ENCODE measurements around the gene SEC61B. TPM values are rescaled to one million over a fixed set of nuclear protein-coding genes. Genes with fewer than 3 reads are reported as not detected.

The SEC61B gene
- total RNA-seq, 2 donors from 2014 or later = 64.6 to 74.4 TPM

DNA sequence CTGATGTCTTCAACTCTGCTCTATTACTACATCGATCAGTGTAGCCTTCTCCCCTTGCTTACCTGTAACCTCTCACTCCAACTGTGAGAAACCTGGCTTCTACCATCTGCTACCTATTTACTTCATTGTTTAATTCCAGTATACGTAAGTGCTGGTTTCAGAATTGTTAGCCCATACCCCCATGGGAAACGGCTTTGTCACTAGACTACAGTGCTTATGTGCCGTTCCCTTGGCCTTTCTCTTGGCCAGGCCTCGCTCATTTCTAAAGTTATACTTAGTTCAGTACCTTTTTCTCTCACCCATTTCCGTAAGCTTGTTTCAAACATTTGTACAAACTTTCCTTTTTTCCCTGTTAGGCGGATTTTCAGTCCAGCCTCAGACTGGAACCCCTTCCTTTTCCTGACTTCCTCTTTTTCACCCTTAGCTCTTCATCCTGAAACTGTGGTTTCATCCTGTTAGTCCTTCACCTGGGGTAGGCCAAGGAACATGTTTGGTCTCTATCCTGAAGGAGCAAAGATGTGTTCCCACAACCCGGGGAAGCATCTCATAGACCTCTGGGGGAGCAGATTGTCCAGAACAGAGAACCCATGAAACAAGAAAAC, 22.0 kb upstream of the SEC61B start:
- Histone ChIP-seq H3K9me3 (no peaks in the 10 kb centered on the region), H3K4me3 (no peak overlapping the region), H3K27ac (no peak overlapping the region), H3K36me3 (no peaks in the 10 kb centered on the region), H3K4me1 (ENCODE audit: control insufficient read depth in 1 of 2, low read depth in 2 of 2) (no peaks in the 10 kb centered on the region), H3K27me3 (replicated peaks; ENCODE audit: insufficient read depth) (no peaks in the 10 kb centered on the region)
- DNase-seq (ENCODE audit: low spot score) = no peak
- ATAC-seq (ENCODE audit: insufficient number of reproducible peaks, low FRiP score, low read depth) = no peak
- TF ChIP-seq, protein P1, sequence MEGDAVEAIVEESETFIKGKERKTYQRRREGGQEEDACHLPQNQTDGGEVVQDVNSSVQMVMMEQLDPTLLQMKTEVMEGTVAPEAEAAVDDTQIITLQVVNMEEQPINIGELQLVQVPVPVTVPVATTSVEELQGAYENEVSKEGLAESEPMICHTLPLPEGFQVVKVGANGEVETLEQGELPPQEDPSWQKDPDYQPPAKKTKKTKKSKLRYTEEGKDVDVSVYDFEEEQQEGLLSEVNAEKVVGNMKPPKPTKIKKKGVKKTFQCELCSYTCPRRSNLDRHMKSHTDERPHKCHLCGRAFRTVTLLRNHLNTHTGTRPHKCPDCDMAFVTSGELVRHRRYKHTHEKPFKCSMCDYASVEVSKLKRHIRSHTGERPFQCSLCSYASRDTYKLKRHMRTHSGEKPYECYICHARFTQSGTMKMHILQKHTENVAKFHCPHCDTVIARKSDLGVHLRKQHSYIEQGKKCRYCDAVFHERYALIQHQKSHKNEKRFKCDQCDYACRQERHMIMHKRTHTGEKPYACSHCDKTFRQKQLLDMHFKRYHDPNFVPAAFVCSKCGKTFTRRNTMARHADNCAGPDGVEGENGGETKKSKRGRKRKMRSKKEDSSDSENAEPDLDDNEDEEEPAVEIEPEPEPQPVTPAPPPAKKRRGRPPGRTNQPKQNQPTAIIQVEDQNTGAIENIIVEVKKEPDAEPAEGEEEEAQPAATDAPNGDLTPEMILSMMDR (IDR thresholded peaks at IDR 0.05) = no peak

DNA sequence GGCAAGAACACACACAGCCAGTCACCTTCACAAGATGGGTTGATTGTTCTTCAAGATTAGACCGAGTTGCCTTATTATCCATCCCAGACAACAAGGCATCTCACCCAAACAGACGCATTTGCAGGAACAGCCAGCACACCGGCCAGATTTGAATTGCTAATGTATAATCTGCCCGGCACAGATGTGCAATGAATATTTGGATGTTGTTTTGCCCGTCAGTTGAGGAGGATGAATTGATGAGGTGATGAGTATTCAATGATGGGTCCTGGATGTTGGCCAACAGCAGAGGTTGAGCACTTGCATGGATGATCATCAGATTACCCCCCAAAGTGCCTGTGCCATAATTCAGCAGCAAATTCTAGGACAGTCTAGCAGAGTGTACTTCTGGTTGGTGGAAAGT, 20.5 kb upstream of the SEC61B start:
- H3K4me3 ChIP-seq = no peak overlapping the region
- H3K4me1 ChIP-seq (ENCODE audit: control insufficient read depth in 1 of 2, low read depth in 2 of 2) = no peaks in the 10 kb centered on the region
- DNase-seq (ENCODE audit: low spot score) (no peak), ATAC-seq (ENCODE audit: insufficient number of reproducible peaks, low FRiP score, low read depth) (no peak)
- no peaks in the 10 kb centered on the region for H3K36me3 ChIP-seq
- no peak overlapping the region for H3K27ac ChIP-seq
- H3K9me3 ChIP-seq = no peaks in the 10 kb centered on the region
- no peaks in the 10 kb centered on the region for H3K27me3 ChIP-seq (replicated peaks; ENCODE audit: insufficient read depth)
- TF ChIP-seq, protein P1 (IDR thresholded peaks at IDR 0.05) = no peak

GRCh38 chr9:99210572-99210971, 11.5 kb upstream of the SEC61B start:
- H3K9me3 ChIP-seq = peaks cover 7% of the 10 kb centered on the region
- DNase-seq (ENCODE audit: low spot score) = no peak
- no peak for ATAC-seq (ENCODE audit: insufficient number of reproducible peaks, low FRiP score, low read depth)
- no peak overlapping the region for H3K4me3 ChIP-seq
- no peaks in the 10 kb centered on the region for H3K4me1 ChIP-seq (ENCODE audit: control insufficient read depth in 1 of 2, low read depth in 2 of 2)
- H3K36me3 ChIP-seq = peaks cover 3% of the 10 kb centered on the region
- no peak overlapping the region for H3K27ac ChIP-seq
- no peaks in the 10 kb centered on the region for H3K27me3 ChIP-seq (replicated peaks; ENCODE audit: insufficient read depth)
- TF ChIP-seq, protein P1 (IDR thresholded peaks at IDR 0.05) = no peak

GRCh38 chr9:99211746-99212145, 10.3 kb upstream of the SEC61B start:
- TF ChIP-seq, protein P1 (IDR thresholded peaks at IDR 0.05) = no peak
- no peak for DNase-seq (ENCODE audit: low spot score)
- Histone ChIP-seq H3K4me3 (no peak overlapping the region), H3K36me3 (peaks cover 3% of the 10 kb centered on the region), H3K9me3 (peaks cover 7% of the 10 kb centered on the region), H3K27me3 (replicated peaks; ENCODE audit: insufficient read depth) (no peaks in the 10 kb centered on the region), H3K4me1 (ENCODE audit: control insufficient read depth in 1 of 2, low read depth in 2 of 2) (no peaks in the 10 kb centered on the region), H3K27ac (no peak overlapping the region)
- ATAC-seq (ENCODE audit: insufficient number of reproducible peaks, low FRiP score, low read depth) = no peak

DNA sequence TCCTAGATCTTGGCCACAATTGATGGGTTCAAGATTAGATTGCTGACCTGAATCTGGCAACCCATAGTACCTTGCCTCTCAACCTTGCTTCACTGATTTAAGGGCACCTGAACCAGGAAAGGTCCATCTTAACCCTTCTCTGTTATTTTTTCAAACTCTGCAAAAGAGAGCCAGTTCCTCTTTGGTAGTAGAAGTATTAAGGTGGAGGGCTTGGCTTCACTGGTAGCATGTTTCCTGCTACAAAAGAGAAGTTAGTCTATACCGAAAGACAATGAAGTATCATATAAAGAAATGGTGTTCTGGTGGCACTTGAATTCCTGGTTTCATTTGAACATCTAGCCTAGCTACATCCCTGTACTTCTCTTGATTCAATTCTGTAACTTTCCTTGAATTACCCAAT, 8.9 kb upstream of the SEC61B start:
- Histone ChIP-seq H3K4me1 (ENCODE audit: control insufficient read depth in 1 of 2, low read depth in 2 of 2) (no peaks in the 10 kb centered on the region), H3K4me3 (no peak overlapping the region), H3K9me3 (peaks cover 7% of the 10 kb centered on the region), H3K27me3 (replicated peaks; ENCODE audit: insufficient read depth) (no peaks in the 10 kb centered on the region), H3K36me3 (peaks cover 3% of the 10 kb centered on the region), H3K27ac (no peak overlapping the region)
- no peak for ATAC-seq (ENCODE audit: insufficient number of reproducible peaks, low FRiP score, low read depth)
- TF ChIP-seq, protein P1 (IDR thresholded peaks at IDR 0.05) = no peak
- no peak for DNase-seq (ENCODE audit: low spot score)
